Ishikawa (cell line): ENCODE measurements around the gene ELF5.

Source experiments
- CEBPB ChIP-seq: IDR thresholded peaks from 2 replicates; pipeline ENCODE4 v1.6.1; 2012
- CREB1 ChIP-seq: IDR thresholded peaks from 2 replicates; pipeline ENCODE4 v1.6.1; 2012; ENCODE audit warnings: low read depth
- EGR1 ChIP-seq: IDR thresholded peaks from 2 replicates; pipeline ENCODE4 v1.6.1; 2012
- EP300 ChIP-seq: IDR thresholded peaks from 2 replicates; pipeline ENCODE4 v1.6.1; 2012; ENCODE audit warnings: borderline replicate concordance
- FOXM1 ChIP-seq: IDR thresholded peaks from 2 replicates; pipeline ENCODE4 v1.6.1; 2012; ENCODE audit warnings: low read depth, borderline replicate concordance
- MAX ChIP-seq: IDR thresholded peaks from 2 replicates; pipeline ENCODE4 v1.6.1; 2012
- RAD21 ChIP-seq: IDR thresholded peaks from 2 replicates; pipeline ENCODE4 v1.6.1; 2012; ENCODE audit warnings: low read depth
- TAF1 ChIP-seq: IDR thresholded peaks from 2 replicates; pipeline ENCODE4 v1.6.1; 2012; ENCODE audit warnings: low read depth, mild to moderate bottlenecking
- TEAD4 ChIP-seq: IDR thresholded peaks from 2 replicates; pipeline ENCODE4 v1.6.1; 2012

DNA sequence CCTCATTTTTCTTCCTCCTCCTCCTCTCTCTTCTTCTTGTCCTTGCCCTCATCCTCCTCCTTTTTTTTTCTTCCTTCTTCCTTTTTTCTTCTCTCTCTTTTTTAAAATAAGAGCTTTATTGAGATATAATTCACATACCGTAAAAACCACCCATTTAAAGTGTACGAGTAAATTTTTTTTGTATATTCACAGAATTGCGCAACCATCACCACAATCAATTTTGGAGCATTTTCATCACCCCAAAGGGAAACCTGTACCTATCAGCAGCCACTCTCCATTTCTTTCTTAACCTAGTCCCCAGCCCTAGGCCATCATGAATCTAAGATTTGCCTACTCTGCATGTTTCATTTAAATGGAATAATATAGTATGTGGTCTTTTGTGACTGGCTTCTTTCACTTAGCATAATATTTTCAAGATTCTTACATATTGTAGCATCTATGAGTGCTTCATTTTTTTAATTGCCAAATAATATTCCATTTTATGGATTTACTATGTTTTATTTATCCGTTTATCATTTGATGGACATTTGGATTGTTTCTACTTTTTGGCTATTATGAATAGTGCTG, 39.9 kb downstream of the ELF5 start:
- TF ChIP-seq MAX (no peak), TEAD4 (no peak), RAD21 (no peak), EGR1 (no peak), TAF1 (no peak), CREB1 (no peak), EP300 (no peak), FOXM1 (no peak), CEBPB (peak; percentile 88)
